Neural cell (in vitro differentiated cells): Measurements from ENCODE around the gene MRPL21. TPM values are rescaled to one million over a fixed set of nuclear protein-coding genes. Genes with fewer than 3 reads are reported as not detected.

Source experiments
- H2AFZ ChIP-seq: fragments of 200-600, 300-800 bp; sonication (generic), shearing (Covaris generic); 2 replicates; pipeline ENCODE4 v1.6.0; 2014; ENCODE audit warnings: low read depth, mild to moderate bottlenecking, antibody characterized with exemption, low read length, moderate library complexity
- H3F3A ChIP-seq: fragments of 200-600 bp; shearing (Covaris generic); 2 replicates; pipeline ENCODE4 v1.6.1; 2016; ENCODE audit warnings: mild to moderate bottlenecking, moderate library complexity, mixed read lengths, antibody characterized with exemption, low read length; ENCODE audit not compliant: insufficient read depth, poor library complexity, severe bottlenecking
- H3K27ac ChIP-seq: fragments of 200-600, 300-800 bp; sonication (generic), shearing (Covaris generic); 2 replicates; pipeline ENCODE4 v1.5.1; 2014; ENCODE audit warnings: mild to moderate bottlenecking, low read length, moderate library complexity
- H3K27me3 ChIP-seq: fragments of 300-800, 200-600 bp; sonication (generic), shearing (Covaris generic); 2 replicates; pipeline ENCODE4 v1.6.0; 2014; ENCODE audit warnings: mild to moderate bottlenecking, low read depth, low read length, moderate library complexity; ENCODE audit not compliant: insufficient read depth
- H3K36me3 ChIP-seq: fragments of 300-800, 200-600 bp; sonication (generic), shearing (Covaris generic); 2 replicates; pipeline ENCODE4 v1.5.1; 2014; ENCODE audit warnings: mild to moderate bottlenecking, antibody characterized with exemption, low read length, moderate library complexity; ENCODE audit not compliant: insufficient read depth
- H3K4me2 ChIP-seq: fragments of 300-800, 200-600 bp; sonication (generic), shearing (Covaris generic); 2 replicates; pipeline ENCODE4 v1.6.0; 2014; ENCODE audit warnings: mild to moderate bottlenecking, low read length
- H3K4me3 ChIP-seq: fragments of 300-800, 200-600 bp; sonication (generic), shearing (Covaris generic); 2 replicates; pipeline ENCODE4 v1.5.1; 2014; ENCODE audit warnings: mild to moderate bottlenecking, low read length, moderate library complexity
- H3K79me2 ChIP-seq: fragments of 200-600 bp; shearing (Covaris generic); replicated peaks from 2 replicates; pipeline ENCODE4 v1.6.0; 2014; ENCODE audit warnings: mild to moderate bottlenecking, low read length, moderate library complexity; ENCODE audit not compliant: insufficient read depth
- H3K9ac ChIP-seq: fragments of 300-800, 200-600 bp; sonication (generic), shearing (Covaris generic); 2 replicates; pipeline ENCODE4 v1.6.1; 2016; ENCODE audit warnings: mild to moderate bottlenecking, low read length, mixed read lengths
- H3K9me2 ChIP-seq: fragments of 200-600 bp; shearing (Covaris generic); 2 replicates; pipeline ENCODE4 v1.6.1; 2016; ENCODE audit warnings: mild to moderate bottlenecking, low read length, mixed read lengths; ENCODE audit not compliant: insufficient read depth
- H3K9me3 ChIP-seq: fragments of 200-600, 300-800 bp; sonication (generic), shearing (Covaris generic); 2 replicates; pipeline ENCODE4 v1.6.1; 2016; ENCODE audit warnings: mild to moderate bottlenecking, mixed run types, low read length, moderate library complexity, mixed read lengths
- H4K20me1 ChIP-seq: fragments of 200-600 bp; shearing (Covaris generic); 2 replicates; pipeline ENCODE4 v1.6.1; 2016; ENCODE audit warnings: mild to moderate bottlenecking, mixed run types; ENCODE audit not compliant: insufficient read depth
- CTCF ChIP-seq: fragments of 450-650 bp; IDR thresholded peaks from 2 replicates; pipeline ENCODE4 v1.5.1; 2014; ENCODE audit warnings: antibody characterized with exemption, mild to moderate bottlenecking, moderate library complexity; ENCODE audit not compliant: poor library complexity, severe bottlenecking
- EP300 ChIP-seq: fragments of 450-650 bp; conservative IDR thresholded peaks from 2 replicates; pipeline ENCODE4 v1.6.1; 2014; ENCODE audit warnings: antibody characterized with exemption, mild to moderate bottlenecking, moderate library complexity; ENCODE audit not compliant: poor library complexity, severe bottlenecking
- EZH2 ChIP-seq: fragments of 200-600, 300-800 bp; shearing (Covaris generic), sonication (generic); IDR thresholded peaks from 2 replicates; pipeline ENCODE4 v1.6.1; 2014; ENCODE audit warnings: antibody characterized with exemption, low read length, borderline replicate concordance, mild to moderate bottlenecking; ENCODE audit not compliant: insufficient read depth, poor library complexity, severe bottlenecking
- MXI1 ChIP-seq: fragments of 450-650 bp; conservative IDR thresholded peaks from 2 replicates; pipeline ENCODE4 v1.6.1; 2014; ENCODE audit warnings: antibody characterized with exemption, mild to moderate bottlenecking; ENCODE audit not compliant: poor library complexity, severe bottlenecking
- RAD21 ChIP-seq: fragments of 450-650 bp; conservative IDR thresholded peaks from 2 replicates; pipeline ENCODE4 v1.6.1; 2014; ENCODE audit warnings: antibody characterized with exemption, mild to moderate bottlenecking, moderate library complexity
- REST ChIP-seq: IDR thresholded peaks from 2 replicates; pipeline ENCODE4 v1.6.1; 2012; ENCODE audit warnings: borderline replicate concordance
- SMC3 ChIP-seq: fragments of 450-650 bp; conservative IDR thresholded peaks from 2 replicates; pipeline ENCODE4 v1.6.1; 2014; ENCODE audit warnings: antibody characterized with exemption, mild to moderate bottlenecking, moderate library complexity; ENCODE audit not compliant: poor library complexity
- TAF1 ChIP-seq: IDR thresholded peaks from 2 replicates; pipeline ENCODE4 v1.6.1; 2012; ENCODE audit warnings: low read depth
- polyA plus RNA-seq: library from polyadenylated mRNA; depleted of rRNA; stranded (reverse); fragments of >200 nt; gene quantifications from 2 replicates; pipeline ENCODE4 v1.2.3, GENCODE V29; 2014

Gene MRPL21
- polyA plus RNA-seq, 1 donor from 2014 or later: 139 TPM

- no peak overlapping the region for H3K4me3 ChIP-seq
- H3K4me2 ChIP-seq: no peak overlapping the region
These were observed 32.1 kb upstream of the MRPL21 start for GRCh38 chr11:68935516-68936357.

GRCh38 chr11:68935066-68935465 lies 31.4 kb upstream of the MRPL21 start:
- Histone ChIP-seq H3K27ac (no peak overlapping the region), H3K9ac (no peak overlapping the region), H3K9me2 (no peaks in the 10 kb centered on the region), H3K4me2 (no peak overlapping the region), H3F3A (no peaks in the 10 kb centered on the region), H3K79me2 (no peaks in the 10 kb centered on the region), H3K9me3 (no peaks in the 10 kb centered on the region), H3K4me3 (no peak overlapping the region), H3K36me3 (no peaks in the 10 kb centered on the region), H3K27me3 (no peaks in the 10 kb centered on the region), H4K20me1 (no peaks in the 10 kb centered on the region), H2AFZ (no peak overlapping the region)
- TF ChIP-seq EP300 (no peak), SMC3 (no peak), RAD21 (no peak), MXI1 (no peak), TAF1 (no peak)

More at GRCh38 chr11:68935516-68936357, 32.1 kb upstream of the MRPL21 start:
- H3K79me2 ChIP-seq: no peaks in the 10 kb centered on the region
- no peak for TF ChIP-seq SMC3
- TF ChIP-seq REST: no peak
- no peak for TF ChIP-seq MXI1
- no peak for TF ChIP-seq EP300
- no peak for TF ChIP-seq EZH2
- no peaks in the 10 kb centered on the region for H3K9me2 ChIP-seq
- no peaks in the 10 kb centered on the region for H3F3A ChIP-seq
- H3K9me3 ChIP-seq: no peaks in the 10 kb centered on the region
- no peak overlapping the region for H3K27ac ChIP-seq
- H3K36me3 ChIP-seq: no peaks in the 10 kb centered on the region
- no peaks in the 10 kb centered on the region for H3K27me3 ChIP-seq
- no peak overlapping the region for H2AFZ ChIP-seq
- H3K9ac ChIP-seq: no peak overlapping the region
- no peaks in the 10 kb centered on the region for H4K20me1 ChIP-seq

GRCh38 chr11:68934666-68935065 lies 31.0 kb upstream of the MRPL21 start:
- Histone ChIP-seq H3K27me3 (no peaks in the 10 kb centered on the region), H3K9me2 (no peaks in the 10 kb centered on the region), H3K79me2 (no peaks in the 10 kb centered on the region), H2AFZ (no peak overlapping the region), H3K9ac (no peak overlapping the region), H3K27ac (no peak overlapping the region), H3K9me3 (no peaks in the 10 kb centered on the region), H3K4me2 (no peak overlapping the region), H3K4me3 (no peak overlapping the region), H3F3A (no peaks in the 10 kb centered on the region), H3K36me3 (no peaks in the 10 kb centered on the region), H4K20me1 (no peaks in the 10 kb centered on the region)
- TF ChIP-seq MXI1 (no peak), TAF1 (no peak), CTCF (no peak), RAD21 (no peak), EZH2 (no peak), SMC3 (no peak), EP300 (no peak)
